GM21717 (cell line): ENCODE data around the gene CFAP20DC.
"Not testable (repeated sequence)": the region's sequence is repeated elsewhere in the genome, so short reads cannot be mapped to it uniquely, and the experiment has no call there.

Source experiments
- ATAC-seq: cut with Tn5 transposase; IDR thresholded peaks from one replicate; pipeline ENCODE4 v1.9.1; 2021; ENCODE audit warnings: mild to moderate bottlenecking, moderate library complexity; ENCODE audit not compliant: unreplicated experiment

CFAP20DC gene

GRCh38 chr3:58824285-58824684 lies 225.5 kb downstream of the CFAP20DC start:
- ATAC-seq = no peak

GRCh38 chr3:58806551-58807244 lies 243.1 kb downstream of the CFAP20DC start:
- ATAC-seq = not testable (repeated sequence)

DNA sequence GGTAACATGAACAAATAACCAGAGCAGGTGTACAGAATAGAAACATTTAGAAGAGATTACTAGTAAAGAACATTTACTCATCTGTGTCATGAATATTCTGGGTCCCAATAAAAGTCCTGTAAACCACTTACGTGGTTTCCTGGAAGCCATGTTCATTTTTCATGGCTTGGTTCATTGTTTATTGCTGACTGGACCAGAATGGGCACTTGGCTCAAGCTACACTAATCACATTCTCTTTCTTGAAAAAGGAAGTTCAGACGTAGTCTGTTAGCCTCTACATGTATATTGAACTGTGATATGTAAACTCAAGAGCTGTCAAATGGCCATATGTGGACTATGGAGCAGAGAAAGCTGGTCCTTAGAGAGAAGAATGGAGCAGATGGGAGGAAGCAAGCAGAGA lies 244.9 kb downstream of the CFAP20DC start:
- no peak for ATAC-seq

DNA sequence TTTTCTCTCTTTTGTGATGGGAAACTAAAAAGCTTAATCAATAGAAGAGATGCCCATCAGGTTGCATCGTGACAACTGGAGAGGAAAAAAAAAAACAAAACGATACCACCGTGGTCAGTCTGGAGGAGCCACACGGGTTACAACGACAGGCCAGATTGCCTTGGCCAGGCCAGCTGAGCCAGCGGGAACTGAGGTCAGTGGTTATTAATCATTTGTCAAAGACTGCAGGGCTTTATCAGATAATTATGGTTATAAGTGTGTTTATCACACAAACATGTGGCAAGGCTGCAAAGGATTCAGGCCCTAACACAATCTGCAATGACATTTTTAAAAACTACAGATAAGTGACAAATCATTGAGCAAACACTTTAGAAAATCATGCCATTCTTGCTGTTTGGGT lies 248.3 kb downstream of the CFAP20DC start:
- ATAC-seq = no peak

- no peak for ATAC-seq
Measured at GRCh38 chr3:58800940-58801339, 248.9 kb downstream of the CFAP20DC start.

- ATAC-seq = no peak
Measured at GRCh38 chr3:58800032-58800431, 249.8 kb downstream of the CFAP20DC start.

- no peak for ATAC-seq
Measured at GRCh38 chr3:58799271-58799670, 250.6 kb downstream of the CFAP20DC start.

DNA sequence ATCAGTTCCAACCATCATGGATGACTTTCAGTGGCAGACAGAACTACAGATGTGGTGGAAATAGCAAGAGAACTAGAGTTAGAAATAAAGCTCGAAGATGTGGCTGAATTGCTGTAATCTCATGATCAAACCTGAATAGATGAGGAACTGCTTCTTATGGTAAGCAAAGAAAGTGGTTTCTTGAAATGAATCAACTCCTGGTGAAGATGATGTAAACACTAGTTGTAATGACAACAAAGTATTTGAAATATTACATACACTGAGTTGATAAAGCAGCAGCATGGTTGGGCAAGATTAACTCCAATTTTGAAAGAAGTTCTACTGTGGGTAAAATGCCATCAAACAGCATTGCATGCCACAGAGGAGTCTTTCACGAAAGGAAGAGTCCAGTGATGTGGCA lies 251.5 kb downstream of the CFAP20DC start:
- ATAC-seq = no peak

GRCh38 chr3:58794750-58795149 lies 255.1 kb downstream of the CFAP20DC start:
- no peak for ATAC-seq

DNA sequence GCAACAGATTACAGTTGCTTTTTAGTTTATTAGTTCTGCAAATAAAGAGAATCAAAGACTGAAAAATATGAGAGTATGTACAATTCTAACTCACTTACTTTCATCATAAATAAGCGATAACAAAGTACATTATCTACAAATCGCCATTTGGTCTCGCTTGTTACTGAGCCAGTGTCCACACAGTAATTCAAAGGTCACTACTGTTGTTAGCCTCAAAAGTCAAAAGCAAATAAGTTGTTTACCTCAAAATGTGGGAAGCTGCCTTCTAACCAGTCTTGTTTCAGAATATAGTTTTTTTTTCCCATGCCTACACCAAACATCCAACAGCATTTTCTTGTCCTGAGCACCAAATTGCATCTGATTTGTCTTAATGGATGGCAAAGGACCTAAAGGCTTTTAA lies 255.9 kb downstream of the CFAP20DC start:
- ATAC-seq = no peak

DNA sequence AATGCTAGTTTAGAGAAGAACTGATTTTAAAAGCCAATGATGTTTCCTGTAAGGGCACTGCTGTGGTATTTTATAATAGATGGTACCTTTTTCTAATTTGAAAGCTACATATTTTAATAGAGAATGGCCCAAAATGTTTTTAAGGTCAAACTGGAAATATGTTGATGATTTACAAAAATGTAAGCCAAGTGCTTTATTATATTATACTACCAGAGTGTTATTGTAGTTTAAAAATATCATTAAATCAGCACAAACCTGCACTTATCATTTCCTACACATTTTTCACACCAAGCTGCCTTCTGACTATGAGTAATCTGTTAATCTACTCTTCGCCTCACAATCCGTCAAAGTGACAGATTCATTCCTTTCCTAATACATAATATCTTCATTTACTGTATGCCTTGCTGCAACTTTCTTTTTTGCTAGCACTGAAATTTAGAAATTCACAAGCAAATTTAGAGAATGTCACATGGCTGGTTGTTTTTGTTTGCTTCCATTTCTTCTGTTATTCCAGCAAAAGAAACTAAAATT lies 256.8 kb downstream of the CFAP20DC start:
- ATAC-seq = no peak

DNA sequence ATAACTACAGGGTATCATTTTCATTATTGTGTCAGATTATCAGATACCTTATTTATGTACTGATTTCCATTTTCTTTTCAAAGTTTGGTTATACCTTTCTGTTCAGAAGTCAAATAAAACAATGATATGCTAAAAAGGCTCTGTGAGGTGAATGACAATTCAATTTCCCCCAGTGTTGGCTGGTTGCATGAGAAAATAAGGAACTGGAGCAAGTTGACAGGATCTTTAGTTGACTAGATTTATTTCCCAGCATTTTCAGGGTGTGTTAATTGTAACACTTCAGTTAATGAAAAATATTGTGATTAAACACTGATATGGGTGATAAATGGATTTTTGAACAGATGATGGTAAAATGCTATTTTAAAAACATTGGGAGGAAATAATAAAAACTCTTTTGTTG lies 260.4 kb downstream of the CFAP20DC start:
- no peak for ATAC-seq

GRCh38 chr3:58784888-58785287 lies 264.9 kb downstream of the CFAP20DC start:
- ATAC-seq = no peak

DNA sequence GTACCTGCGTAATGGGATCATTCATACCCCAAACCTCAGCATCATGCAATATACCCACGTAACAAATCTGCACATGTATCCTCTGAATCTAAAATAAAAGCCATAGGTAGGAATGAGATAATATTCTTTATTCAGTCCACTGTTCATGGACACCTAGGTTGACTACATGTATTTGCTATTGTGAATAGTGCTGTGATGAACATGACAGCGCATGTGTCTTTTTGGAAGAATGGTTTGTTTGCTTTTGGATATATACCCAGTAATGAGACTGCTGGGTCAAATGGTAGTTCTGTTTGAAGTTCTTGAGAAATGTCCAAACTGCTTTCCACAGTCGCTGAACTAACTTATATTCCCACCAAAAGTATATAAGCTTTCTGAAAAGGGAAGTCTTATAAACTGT lies 265.4 kb downstream of the CFAP20DC start:
- no peak for ATAC-seq

GRCh38 chr3:58783845-58784244 lies 266.0 kb downstream of the CFAP20DC start:
- ATAC-seq = no peak

DNA sequence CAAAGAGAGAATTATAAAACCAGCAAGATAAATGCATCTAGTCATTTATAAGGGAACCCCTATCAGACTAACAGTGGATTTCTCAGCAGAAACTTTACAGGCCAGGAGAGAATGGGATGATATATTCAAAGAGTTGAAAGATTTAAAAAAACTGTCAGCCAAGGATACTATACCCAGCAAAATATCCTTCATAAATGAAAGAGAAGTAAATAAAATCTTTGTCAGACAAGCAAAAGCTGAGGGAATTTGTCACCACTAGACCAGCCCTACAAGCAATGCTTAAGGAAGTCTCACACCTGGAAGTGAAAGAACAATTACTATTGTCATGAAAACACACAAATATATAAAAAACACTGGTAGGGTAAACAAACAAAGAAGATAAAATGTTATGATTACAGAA lies 269.9 kb downstream of the CFAP20DC start:
- no peak for ATAC-seq

DNA sequence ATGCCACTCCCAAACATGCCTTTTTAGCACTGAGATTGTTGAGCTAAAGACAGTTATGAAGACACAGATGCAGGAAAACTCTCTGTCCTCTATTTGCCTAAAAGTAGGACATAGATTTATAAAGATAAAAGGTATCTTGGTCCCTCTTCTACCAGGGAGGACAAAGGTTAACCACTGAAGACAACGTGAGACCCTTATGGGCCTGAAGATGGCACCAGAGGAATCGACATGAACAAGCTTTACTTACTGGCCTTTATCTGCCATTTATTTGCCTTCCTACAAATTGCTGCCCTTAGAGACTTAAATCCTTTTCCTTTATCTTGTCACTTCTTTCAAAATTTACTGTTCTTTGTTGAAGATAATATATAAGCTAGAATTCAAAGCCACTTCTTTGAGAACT lies 273.6 kb downstream of the CFAP20DC start:
- no peak for ATAC-seq

DNA sequence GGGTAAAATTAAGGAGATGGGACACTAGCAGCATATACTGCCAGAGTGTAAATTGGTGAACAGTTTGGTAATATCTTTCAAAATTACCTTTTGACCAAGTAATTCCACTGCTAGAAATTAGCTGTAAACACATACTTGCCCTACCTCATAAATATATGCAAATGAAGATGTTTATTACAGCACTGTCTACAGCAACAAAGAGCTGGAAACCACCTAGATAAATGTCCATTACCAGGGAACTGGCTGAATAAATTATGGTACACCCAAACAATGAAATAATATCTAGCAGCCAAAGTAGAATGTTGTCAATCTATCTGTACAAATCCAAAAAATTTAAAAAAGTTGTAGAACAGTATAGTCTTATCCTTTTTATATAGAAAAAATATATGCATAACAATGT lies 277.4 kb downstream of the CFAP20DC start:
- no peak for ATAC-seq

- ATAC-seq = no peak
Measured at GRCh38 chr3:58769065-58769464, 280.8 kb downstream of the CFAP20DC start.

DNA sequence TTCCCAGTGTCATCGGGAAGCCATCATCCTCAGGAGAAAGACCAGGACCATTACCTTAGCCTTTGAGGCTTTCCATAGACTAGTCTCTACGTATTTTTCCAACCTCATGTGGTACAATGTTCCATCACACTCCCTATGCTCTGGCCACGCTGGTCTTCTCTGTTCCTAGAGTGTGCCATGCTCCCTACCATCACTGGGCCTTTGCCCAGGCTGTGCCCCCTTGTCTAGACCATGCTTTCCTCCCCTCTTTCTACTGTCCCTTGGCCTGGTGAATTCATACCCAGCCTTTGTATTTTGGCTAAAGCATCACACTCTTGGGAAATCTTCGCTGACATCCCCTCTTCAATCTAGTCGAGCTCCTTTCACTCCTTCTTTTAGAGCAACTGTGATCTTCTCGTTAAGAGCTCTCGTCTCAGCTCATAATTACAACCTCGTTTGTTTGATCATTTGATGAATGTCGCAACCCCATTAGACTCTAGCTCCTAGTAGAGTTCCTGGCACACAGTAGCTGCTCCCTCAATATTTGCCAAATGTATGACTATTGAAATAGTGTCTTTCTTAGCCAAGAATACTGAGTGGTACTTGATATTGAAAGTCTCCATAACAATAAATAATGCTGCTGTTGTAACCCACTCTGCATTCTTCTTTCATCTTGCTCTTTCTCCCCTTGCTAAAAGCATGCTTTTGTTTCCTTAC lies 283.1 kb downstream of the CFAP20DC start:
- ATAC-seq = no peak

DNA sequence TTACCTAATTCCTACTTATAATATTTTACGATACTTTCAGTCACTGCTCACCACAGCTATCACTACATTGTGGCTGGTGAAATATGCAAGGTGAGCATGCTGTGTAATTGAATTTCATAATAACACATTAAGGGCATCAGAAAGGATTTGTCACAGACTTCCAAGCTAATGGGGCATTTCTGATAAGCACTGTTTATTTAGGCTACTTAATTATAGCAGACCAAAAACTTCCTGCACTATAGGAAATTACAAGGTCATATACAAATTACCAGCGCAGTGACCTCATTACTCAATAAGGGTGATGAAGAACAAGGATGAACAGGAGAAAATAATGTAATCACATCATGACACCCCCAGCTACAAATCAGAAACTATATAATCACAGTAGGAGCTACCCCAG lies 294.7 kb downstream of the CFAP20DC start:
- no peak for ATAC-seq

DNA sequence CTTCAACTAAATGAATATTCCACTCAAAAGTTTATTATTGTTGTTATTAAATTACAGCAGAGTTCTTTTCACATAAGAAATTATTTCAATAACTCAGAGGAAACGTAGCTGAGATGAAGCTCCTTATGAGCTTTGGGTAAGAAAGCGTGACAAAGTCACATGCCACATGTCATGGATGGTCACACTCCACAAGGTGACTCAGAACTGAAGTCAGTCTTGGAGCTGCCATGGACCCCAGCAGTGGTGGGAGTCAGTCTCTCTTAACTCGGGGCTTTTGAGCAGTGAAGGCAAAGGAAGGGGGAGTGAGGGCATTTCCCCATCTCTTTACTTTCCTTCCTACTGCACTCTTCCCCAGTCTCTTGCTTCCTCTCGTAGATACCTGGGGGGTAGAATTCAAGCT lies 295.8 kb downstream of the CFAP20DC start:
- ATAC-seq = peak; percentile 77
